Measurements from ENCODE around the gene DCT.

DCT gene

GRCh38 chr13:94399812-94400211 is 79.7 kb downstream of the DCT start:
- no peak for FAIRE-seq
- no peak for DNase-seq (ENCODE audit: low spot score)

- DNase-seq (ENCODE audit: low spot score) (no peak), FAIRE-seq (no peak)
Observed at GRCh38 chr13:94395860-94396259, 83.6 kb downstream of the DCT start.

GRCh38 chr13:94394723-94395122 is 84.8 kb downstream of the DCT start:
- DNase-seq (ENCODE audit: low spot score) (no peak), FAIRE-seq (no peak)

GRCh38 chr13:94390881-94391280 is 88.6 kb downstream of the DCT start:
- no peak for FAIRE-seq
- DNase-seq (ENCODE audit: low spot score) = no peak

GRCh38 chr13:94389604-94390351 is 89.7 kb downstream of the DCT start:
- FAIRE-seq = no peak

GRCh38 chr13:94387047-94387446 is 92.4 kb downstream of the DCT start:
- no peak for FAIRE-seq
- DNase-seq (ENCODE audit: low spot score) = no peak

More at GRCh38 chr13:94389604-94390351, 89.7 kb downstream of the DCT start:
- DNase-seq (ENCODE audit: low spot score) = no peak
